GM19351 (cell line): ENCODE measurements around the gene DUOX1.
A peak's percentile ranks its signal among the peaks of the same experiment; 100 is the strongest.

ENCODE experiments used
- ATAC-seq: cut with Tn5 transposase; IDR thresholded peaks from one replicate; pipeline ENCODE4 v1.9.1; 2021; ENCODE audit warnings: mild to moderate bottlenecking, moderate library complexity; ENCODE audit not compliant: unreplicated experiment

Gene DUOX1

GRCh38 chr15:45105586-45105985, 24.2 kb upstream of the DUOX1 start:
- no peak for ATAC-seq

- ATAC-seq = no peak
Measured at GRCh38 chr15:45106002-45106790, 23.6 kb upstream of the DUOX1 start.

- ATAC-seq = no peak
Measured at GRCh38 chr15:45107941-45108630, 21.7 kb upstream of the DUOX1 start.

- no peak for ATAC-seq
Measured at GRCh38 chr15:45110256-45110820, 19.5 kb upstream of the DUOX1 start.

- no peak for ATAC-seq
Measured at GRCh38 chr15:45111390-45112142, 18.2 kb upstream of the DUOX1 start.

- ATAC-seq = no peak
Measured at GRCh38 chr15:45112143-45112590, 17.6 kb upstream of the DUOX1 start.

- ATAC-seq = no peak
Measured at GRCh38 chr15:45112591-45113379, 17.0 kb upstream of the DUOX1 start.

GRCh38 chr15:45113380-45113990, 16.3 kb upstream of the DUOX1 start:
- ATAC-seq = no peak

- ATAC-seq = no peak
Measured at GRCh38 chr15:45114076-45114750, 15.6 kb upstream of the DUOX1 start, which contains the start of the genes DUOX2 and DUOXA2. TSS of gene DUOX2 (minus strand) at chr15:45114172. CDS start at chr15:45113411, 761 bp downstream. TSS of gene DUOXA2 (plus strand) at chr15:45114326. CDS start at chr15:45114606, 280 bp downstream.

GRCh38 chr15:45114751-45115085, 15.1 kb upstream of the DUOX1 start:
- ATAC-seq = no peak

GRCh38 chr15:45115312-45115820, 14.4 kb upstream of the DUOX1 start:
- ATAC-seq = no peak

- no peak for ATAC-seq
Measured at GRCh38 chr15:45116006-45116481, 13.8 kb upstream of the DUOX1 start.

GRCh38 chr15:45116482-45117307, 13.1 kb upstream of the DUOX1 start:
- no peak for ATAC-seq

- ATAC-seq = no peak
Measured at GRCh38 chr15:45117308-45118130, 12.3 kb upstream of the DUOX1 start.

- ATAC-seq = peak; percentile 92
Measured at GRCh38 chr15:45118131-45118588, 11.6 kb upstream of the DUOX1 start.

- no peak for ATAC-seq
Measured at GRCh38 chr15:45118996-45119395, 10.8 kb upstream of the DUOX1 start.
